GM18519 (cell line): Measurements from ENCODE around the gene GIMAP4.
A peak's percentile ranks its signal among the peaks of the same experiment; 100 is the strongest.
"Not testable (repeated sequence)": the region's sequence is repeated elsewhere in the genome, so short reads cannot be mapped to it uniquely, and the experiment has no call there.

Source experiments
- ATAC-seq: cut with Tn5 transposase; IDR thresholded peaks from one replicate; pipeline ENCODE4 v1.9.1; 2021; ENCODE audit warnings: mild to moderate bottlenecking, moderate library complexity; ENCODE audit not compliant: unreplicated experiment, low FRiP score

GIMAP4 gene

GRCh38 chr7:150579979-150580637 is 12.9 kb downstream of the GIMAP4 start:
- not testable (repeated sequence) for ATAC-seq

DNA sequence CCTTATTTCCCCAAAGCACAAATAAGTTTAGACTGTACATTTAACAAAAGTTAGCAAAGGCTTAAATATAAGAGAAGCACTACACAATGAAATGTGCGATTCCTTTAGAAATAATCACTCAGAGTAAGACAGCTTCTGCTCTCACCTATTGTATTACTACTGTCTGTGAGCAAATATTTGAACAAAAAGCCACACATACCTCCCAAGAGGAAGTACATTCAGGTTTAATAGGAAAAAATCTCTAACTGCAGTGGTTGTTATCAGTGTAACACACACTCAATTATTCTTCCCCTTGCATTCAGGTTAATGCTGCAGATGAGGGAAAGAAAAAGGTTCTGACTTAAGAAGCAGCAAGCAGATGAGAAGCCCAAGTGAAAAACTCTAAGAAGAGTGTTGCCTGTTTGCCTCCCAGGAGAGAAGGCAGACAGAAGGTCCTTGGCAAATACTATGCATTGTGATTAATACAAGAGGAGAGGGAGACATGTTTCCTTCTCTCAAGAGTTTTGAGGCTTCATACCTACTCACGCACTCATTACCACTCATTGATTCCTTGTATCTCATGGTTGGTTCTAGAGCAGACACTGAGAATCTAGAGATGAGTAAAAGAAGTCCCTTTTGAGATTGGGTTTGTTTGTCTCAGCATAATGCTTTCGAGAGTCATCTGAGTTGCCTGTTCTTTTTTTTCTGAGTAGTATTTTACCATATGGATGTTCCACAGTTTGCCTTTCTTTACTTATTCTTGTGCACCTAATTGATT is 13.6 kb downstream of the GIMAP4 start:
- ATAC-seq: no peak

DNA sequence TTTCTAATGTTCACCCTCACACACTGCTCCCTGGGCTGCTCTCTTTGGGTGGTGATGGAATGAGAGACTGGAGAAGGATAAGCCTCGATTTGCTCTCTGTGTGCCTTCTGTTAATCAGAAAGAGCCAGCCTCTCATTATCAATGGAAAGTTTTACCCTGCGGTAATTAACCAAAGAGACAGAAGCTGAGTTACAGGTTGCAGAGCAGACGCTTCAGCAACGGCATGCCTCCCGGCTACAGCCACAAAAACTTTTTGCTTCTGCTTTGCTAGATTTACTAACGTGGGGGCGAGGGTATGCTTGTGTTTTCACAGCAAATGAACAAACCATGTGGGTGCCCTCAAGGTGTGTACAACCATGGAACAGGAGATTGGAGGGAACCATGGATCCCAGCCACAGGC is 18.0 kb downstream of the GIMAP4 start:
- ATAC-seq: no peak

- no peak for ATAC-seq
Observed at GRCh38 chr7:150586068-150586784, 19.0 kb downstream of the GIMAP4 start.

DNA sequence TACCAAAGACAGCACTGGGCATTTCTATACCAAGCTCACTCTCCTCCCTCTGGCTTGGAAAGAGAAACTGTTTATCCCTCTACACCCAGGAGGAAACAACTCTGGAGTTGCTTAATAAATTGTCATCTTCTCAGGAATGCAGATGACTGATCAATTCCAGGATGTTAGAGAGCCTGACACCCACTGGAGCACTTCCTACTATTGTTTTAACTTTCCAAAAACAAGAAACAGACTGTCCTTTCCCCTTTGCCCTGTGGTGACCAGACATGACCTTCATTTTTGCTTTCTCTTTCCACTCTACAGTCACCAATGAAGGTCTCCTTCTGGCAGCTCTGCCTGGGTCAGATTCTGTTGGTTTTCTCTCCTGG is 19.6 kb downstream of the GIMAP4 start:
- ATAC-seq: no peak

- ATAC-seq: no peak
Observed at GRCh38 chr7:150587551-150587950, 20.4 kb downstream of the GIMAP4 start.

DNA sequence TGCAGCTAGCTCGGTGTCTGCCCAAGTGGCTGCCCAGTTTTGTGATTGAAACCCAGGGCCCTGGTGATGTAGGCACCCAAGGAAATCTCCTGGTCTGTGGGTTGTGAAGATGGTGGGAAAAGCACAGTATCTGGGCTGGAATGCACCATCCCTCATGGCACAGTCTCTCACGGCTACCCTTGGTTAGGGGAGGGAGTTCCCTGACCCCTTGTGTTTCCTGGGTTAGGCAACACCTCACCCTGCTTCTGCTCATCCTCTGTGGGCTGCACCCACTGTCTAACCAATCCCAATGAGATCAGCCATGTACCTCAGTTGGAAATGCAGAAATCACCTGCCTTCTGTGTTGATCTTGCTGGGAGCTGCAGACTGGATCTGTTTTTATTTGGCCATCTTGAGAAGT is 27.6 kb downstream of the GIMAP4 start:
- no peak for ATAC-seq

DNA sequence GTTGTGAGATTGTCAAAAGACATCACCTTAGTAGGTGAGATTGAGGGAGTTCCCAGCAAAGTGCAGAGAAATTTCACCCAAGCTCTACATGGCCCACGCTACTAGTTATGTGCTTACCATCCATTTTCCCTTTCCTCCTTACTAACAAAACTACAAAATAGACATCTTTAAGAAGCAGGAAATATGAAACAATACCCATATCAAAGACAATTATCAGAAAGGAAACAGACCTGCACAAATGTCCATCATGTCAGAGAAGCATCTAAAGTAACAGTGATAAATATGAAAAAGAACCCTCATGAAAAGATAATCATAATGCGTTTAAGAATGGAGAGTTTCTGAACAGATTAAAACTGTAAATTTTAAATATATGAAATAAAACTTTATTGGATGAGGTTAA is 28.2 kb downstream of the GIMAP4 start:
- ATAC-seq: no peak

- ATAC-seq: not testable (repeated sequence)
Observed at GRCh38 chr7:150603600-150603999, 36.4 kb downstream of the GIMAP4 start.

GRCh38 chr7:150610233-150610632 is 43.0 kb downstream of the GIMAP4 start:
- ATAC-seq: no peak

DNA sequence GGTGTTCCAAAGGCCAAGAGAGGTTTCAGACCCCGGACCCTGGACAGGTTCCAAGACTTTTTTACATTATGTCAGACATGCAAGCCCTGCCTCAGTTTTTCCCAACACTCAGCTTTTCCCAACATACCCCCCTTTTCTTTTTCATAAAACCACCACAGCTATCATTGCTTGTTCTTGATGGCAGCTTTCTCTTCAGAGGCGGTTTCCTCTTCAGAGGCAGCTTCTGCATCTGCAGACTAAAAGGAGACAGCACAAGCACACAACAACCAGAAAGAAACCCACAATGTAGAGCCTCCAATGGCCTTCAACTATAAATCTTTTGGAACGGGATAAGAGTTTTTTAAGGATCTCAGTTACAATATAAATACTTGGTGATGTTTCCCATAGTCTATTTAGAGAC is 45.7 kb downstream of the GIMAP4 start:
- no peak for ATAC-seq

DNA sequence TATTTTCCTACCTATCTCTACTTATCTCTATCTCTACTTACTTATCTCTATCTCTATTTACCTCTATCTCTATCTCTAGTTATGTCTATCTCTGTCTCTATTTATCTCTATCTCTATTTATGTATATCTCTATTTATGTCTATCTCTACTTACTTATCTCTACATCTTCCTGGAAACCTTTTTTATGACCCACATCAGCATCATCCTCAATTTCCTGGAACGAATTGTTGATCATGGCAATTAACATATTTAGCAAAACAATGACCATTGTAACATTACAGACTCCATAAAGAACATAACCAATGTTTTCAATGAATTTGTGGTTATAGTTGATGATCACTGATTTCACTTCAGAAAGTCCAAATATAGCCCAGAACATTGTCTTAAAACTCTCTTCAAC is 46.7 kb downstream of the GIMAP4 start:
- ATAC-seq: no peak

- not testable (repeated sequence) for ATAC-seq
Observed at GRCh38 chr7:150614426-150614825, 47.2 kb downstream of the GIMAP4 start.

DNA sequence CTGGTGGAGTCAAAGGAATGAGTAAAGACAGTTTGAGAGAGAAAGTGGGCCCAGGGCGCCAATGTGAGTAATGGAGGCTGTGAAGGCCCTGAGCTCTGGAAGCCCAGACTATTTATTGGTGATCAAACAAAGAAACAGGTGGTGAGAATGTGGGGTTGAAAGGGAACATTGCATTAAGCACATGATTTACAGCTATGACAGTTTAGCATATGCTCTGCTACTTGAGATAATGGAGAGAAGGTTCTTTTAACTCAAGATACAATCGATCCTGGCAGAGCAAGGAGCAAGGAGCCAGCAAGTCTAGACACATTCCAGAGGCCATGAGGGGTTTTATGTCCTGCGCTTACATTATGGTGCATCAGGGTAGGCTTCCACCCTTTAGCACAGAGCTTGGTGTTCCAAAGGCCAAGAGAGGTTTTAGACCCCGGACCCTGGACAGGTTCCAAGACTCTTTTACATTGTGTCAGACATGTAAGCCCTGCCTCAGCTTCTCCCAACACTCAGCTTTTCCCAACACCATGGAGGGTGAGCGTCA is 48.1 kb downstream of the GIMAP4 start:
- ATAC-seq: not testable (repeated sequence)

DNA sequence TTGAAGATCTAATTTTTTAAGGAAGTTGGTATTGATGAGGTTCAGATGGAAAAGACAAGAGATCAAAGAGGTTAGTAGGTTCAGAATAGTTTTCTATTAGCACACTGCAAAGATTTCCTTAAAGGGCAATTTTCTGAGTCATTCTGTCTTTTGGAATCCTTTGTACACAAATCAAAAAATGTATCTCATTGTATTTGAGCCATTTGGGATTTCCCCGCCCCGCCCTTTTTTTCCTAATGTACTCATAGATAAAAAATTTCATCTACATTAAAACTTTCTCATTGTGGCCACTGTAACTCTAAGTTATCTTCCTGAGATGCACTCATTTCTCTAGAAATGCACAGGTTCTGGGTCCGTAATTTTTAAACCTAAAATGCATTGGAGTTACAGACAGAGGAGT is 52.9 kb downstream of the GIMAP4 start:
- no peak for ATAC-seq

GRCh38 chr7:150620617-150621371 is 53.6 kb downstream of the GIMAP4 start:
- ATAC-seq: peak; percentile 48

GRCh38 chr7:150621376-150621775 is 54.2 kb downstream of the GIMAP4 start:
- peak; percentile 22 for ATAC-seq
